K562 (cell line): ENCODE results near the gene BIRC5. TPM values are rescaled to one million over a fixed set of nuclear protein-coding genes. Genes with fewer than 3 reads are reported as not detected.
A peak's percentile ranks its signal among the peaks of the same experiment; 100 is the strongest.

Experiments
- ATAC-seq: fragments of 200-7000 bp; cut with Tn5 transposase; 3 replicates; pipeline ENCODE4 v1.9.1; 2020; ENCODE audit warnings: moderate library complexity
- BruUV-seq: library from RNA; stranded (reverse); fragments of 400-500 nt; replicated peaks from 2 replicates; lab custom pipeline; 2021; lab: Mats Ljungman, UMichigan
- CTCF ChIA-PET: fragments of 300-600 bp; formaldehyde crosslinking; extraction: SDS; loops from one replicate; lab custom pipeline; 2021; ENCODE audit warnings: low intra/inter-chr PET ratio; lab: Yijun Ruan, JAX
- POLR2A ChIA-PET: fragments of 300-600, 350-650 bp; sonication (Branson Sonifier 250); formaldehyde crosslinking; extraction: SDS; loops from one replicate; lab custom pipeline; 2021; ENCODE audit warnings: antibody characterized with exemption, inconsistent platforms; lab: Yijun Ruan, JAX
- DNase-seq, 4 experiments: peaks; one replicate each; pipeline versions ENCODE4 v3.0.0 to v3.0.0-alpha.2; 2011 to 2018; ENCODE audit warnings: low spot score in 3 of 4, mixed read lengths in 3 of 4; ENCODE audit errors: extremely low read depth in 1 of 4
- FAIRE-seq: peaks from 2 replicates; lab custom pipeline; 2011; peaks lifted over from hg19 to GRCh38; lab: Jason Lieb, UNC
- H2AFZ ChIP-seq: 2 replicates; pipeline ENCODE4 v1.6.0; 2011; ENCODE audit warnings: low read depth, low read length, control low read depth, inconsistent platforms
- H3K27ac ChIP-seq: fragments of 200-600 bp; 3 replicates; pipeline ENCODE4 v1.8.0; 2011; ENCODE audit warnings: low read depth, mild to moderate bottlenecking, control low read depth, inconsistent platforms, low read length, moderate library complexity, mixed read lengths; ENCODE audit errors: extremely low read depth
- H3K27me3 ChIP-seq, 2 experiments: fragments of 300-600 bp in 1 of 2; 2 replicates in 1 of 2; 3 replicates in 1 of 2; pipeline versions ENCODE4 v1.6.0 to v1.8.0; 2011; ENCODE audit warnings: inconsistent platforms in 2 of 2, low read length in 2 of 2, mild to moderate bottlenecking in 1 of 2, mixed read lengths in 1 of 2, moderate library complexity in 1 of 2; ENCODE audit not compliant: control insufficient read depth in 2 of 2, insufficient read depth in 2 of 2
- H3K36me3 ChIP-seq: fragments of 300-600 bp; 3 replicates; pipeline ENCODE4 v1.8.0; 2011; ENCODE audit warnings: mild to moderate bottlenecking, low read length, inconsistent platforms; ENCODE audit not compliant: control insufficient read depth, insufficient read depth
- H3K4me1 ChIP-seq, 2 experiments: fragments of 200-600 bp in 1 of 2; replicated peaks in 1 of 2; 2 replicates in 1 of 2; 3 replicates in 1 of 2; pipeline versions ENCODE4 v1.5.1 to v1.8.0; 2011; ENCODE audit warnings: inconsistent platforms in 2 of 2, low read length in 2 of 2, mild to moderate bottlenecking in 1 of 2, mixed read lengths in 1 of 2, moderate library complexity in 1 of 2; ENCODE audit not compliant: control insufficient read depth in 2 of 2, insufficient read depth in 2 of 2
- H3K4me2 ChIP-seq: 2 replicates; pipeline ENCODE4 v1.6.1; 2011; ENCODE audit warnings: low read length, control low read depth, inconsistent platforms, mixed read lengths; ENCODE audit not compliant: insufficient read depth
- H3K4me3 ChIP-seq: fragments of 200-600 bp; sonication (generic), shearing (Covaris generic); 2 replicates; pipeline ENCODE4 v1.5.1; 2016; ENCODE audit warnings: control low read depth, inconsistent platforms
- H3K79me2 ChIP-seq: fragments of 200-600 bp; 3 replicates; pipeline ENCODE4 v1.8.0; 2011; ENCODE audit warnings: low read length, inconsistent platforms; ENCODE audit not compliant: control insufficient read depth, insufficient read depth
- H3K9ac ChIP-seq, 2 experiments: 2 replicates each; pipeline versions ENCODE4 v1.6.0 to v1.6.1; 2011; ENCODE audit warnings: low read depth in 2 of 2, low read length in 2 of 2, control low read depth in 1 of 2, inconsistent platforms in 1 of 2, mild to moderate bottlenecking in 1 of 2, mixed read lengths in 1 of 2; ENCODE audit not compliant: insufficient read depth in 1 of 2
- H3K9me1 ChIP-seq: one replicate; pipeline ENCODE4 v1.6.0; 2011; ENCODE audit warnings: inconsistent platforms, mild to moderate bottlenecking, low read length, moderate library complexity; ENCODE audit not compliant: control insufficient read depth, insufficient read depth
- H3K9me3 ChIP-seq: replicated peaks from 2 replicates; pipeline ENCODE4 v1.5.1; 2011; ENCODE audit warnings: low read depth, low read length, inconsistent platforms; ENCODE audit not compliant: control insufficient read depth, insufficient read depth
- H4K20me1 ChIP-seq: replicated peaks from 2 replicates; pipeline ENCODE4 v1.6.1; 2011; ENCODE audit warnings: low read length, inconsistent platforms, mixed read lengths; ENCODE audit not compliant: control insufficient read depth, insufficient read depth
- COPS2 ChIP-seq: fragments of 450-650 bp; conservative IDR thresholded peaks from 2 replicates; pipeline ENCODE4 v1.6.1; 2016; ENCODE audit warnings: mild to moderate bottlenecking, moderate library complexity
- HNRNPUL1 ChIP-seq: fragments of 200-400 bp; formaldehyde crosslinking; IDR thresholded peaks from 2 replicates; pipeline ENCODE4 v1.6.1; 2017; ENCODE audit warnings: low read length
- NR3C1 ChIP-seq: sonication (generic); formaldehyde crosslinking; IDR thresholded peaks from 2 replicates; pipeline ENCODE4 v1.8.1; 2022; ENCODE audit warnings: missing genetic modification reagents
- POLR2AphosphoS5 ChIP-seq: IDR thresholded peaks from 2 replicates; pipeline ENCODE4 v1.6.1; 2011; ENCODE audit warnings: mild to moderate bottlenecking, low read depth, low read length, moderate library complexity; ENCODE audit not compliant: control insufficient read depth, insufficient read depth
- ZFP1 ChIP-seq: fragments of 450-650 bp; formaldehyde crosslinking; IDR thresholded peaks from 2 replicates; pipeline ENCODE4 v1.4.0; 2020; ENCODE audit warnings: mild to moderate bottlenecking, mixed read lengths
- ZNF184 ChIP-seq: sonication (generic); formaldehyde crosslinking; IDR thresholded peaks from 2 replicates; pipeline ENCODE4 v1.5.0; 2020; ENCODE audit warnings: missing genetic modification reagents
- ZNF253 ChIP-seq: fragments of 250-450 bp; sonication (Bioruptor Pico); conservative IDR thresholded peaks from 2 replicates; pipeline ENCODE4 v1.6.1; 2021; ENCODE audit warnings: mild to moderate bottlenecking
- WGBS: fragments of 100-300 bp; shearing (Covaris generic); methylation state at CpG from one replicate; pipeline ENCODE4 v1.1.6; 2016; ENCODE audit warnings: low coverage, mixed read lengths; ENCODE audit not compliant: insufficient coverage; ENCODE audit errors: missing lambda C conversion rate; 5-methylcytosine and 5-hydroxymethylcytosine counted together
- in situ Hi-C: fragments of 300-500 bp; cut with MboI; formaldehyde crosslinking; loops from 4 replicates; pipeline ENCODE4 v1.15.0; 2018; ENCODE audit warnings: inconsistent platforms, mixed read lengths
- intact Hi-C: fragments of 100-400 bp; cut with micrococcal nuclease; formaldehyde crosslinking; loops from 2 replicates; pipeline ENCODE4 v1.14.2; 2022
- polyA plus RNA-seq, 8 experiments: library from polyadenylated mRNA; depleted of rRNA in 4 of 8; stranded (reverse) in 5 of 8; unstranded in 3 of 8; fragments of >200 nt; fragmentation: Nextera tagmentation in 2 of 8; fragmentation: Illumina TruSeq in 1 of 8; extraction: Ambion mirVana in 2 of 8; extraction: Trizol in 1 of 8; gene quantifications; 2 replicates each; pipeline versions ENCODE4 v1.2.1 to v1.2.3, GENCODE V29; 2011 to 2014; ENCODE audit warnings: inconsistent platforms in 1 of 8, missing spikeins in 1 of 8
- total RNA-seq, 7 experiments: library from RNA; depleted of rRNA in 6 of 7; stranded (reverse); fragments of >200 nt in 6 of 7; fragmentation: Illumina TruSeq in 2 of 7; extraction: Trizol in 2 of 7; gene quantifications; 2 replicates each; pipeline versions ENCODE4 v1.2.1 to v1.2.3, GENCODE V29; 2011 to 2021; ENCODE audit warnings: low replicate concordance in 1 of 7
- TF ChIP-seq, protein P1 (sequence below): fragments of 200-600 bp; sonication (generic); IDR thresholded peaks from one replicate; pipeline ENCODE4 v1.6.1; 2012; ENCODE audit warnings: mild to moderate bottlenecking, low read depth, low read length, inconsistent platforms
- TF ChIP-seq, protein P2 (sequence below): fragments of 450-650 bp; IDR thresholded peaks from 2 replicates; pipeline ENCODE4 v1.6.1; 2014; ENCODE audit warnings: low read depth, mild to moderate bottlenecking, moderate library complexity, borderline replicate concordance

Gene BIRC5
- total and polyA plus RNA-seq, 9 of the 15 experiments (the other 6 are each of a cell fraction or from before 2014, with no cell fraction given) = 64.4 to 140 (median 101) TPM

DNA sequence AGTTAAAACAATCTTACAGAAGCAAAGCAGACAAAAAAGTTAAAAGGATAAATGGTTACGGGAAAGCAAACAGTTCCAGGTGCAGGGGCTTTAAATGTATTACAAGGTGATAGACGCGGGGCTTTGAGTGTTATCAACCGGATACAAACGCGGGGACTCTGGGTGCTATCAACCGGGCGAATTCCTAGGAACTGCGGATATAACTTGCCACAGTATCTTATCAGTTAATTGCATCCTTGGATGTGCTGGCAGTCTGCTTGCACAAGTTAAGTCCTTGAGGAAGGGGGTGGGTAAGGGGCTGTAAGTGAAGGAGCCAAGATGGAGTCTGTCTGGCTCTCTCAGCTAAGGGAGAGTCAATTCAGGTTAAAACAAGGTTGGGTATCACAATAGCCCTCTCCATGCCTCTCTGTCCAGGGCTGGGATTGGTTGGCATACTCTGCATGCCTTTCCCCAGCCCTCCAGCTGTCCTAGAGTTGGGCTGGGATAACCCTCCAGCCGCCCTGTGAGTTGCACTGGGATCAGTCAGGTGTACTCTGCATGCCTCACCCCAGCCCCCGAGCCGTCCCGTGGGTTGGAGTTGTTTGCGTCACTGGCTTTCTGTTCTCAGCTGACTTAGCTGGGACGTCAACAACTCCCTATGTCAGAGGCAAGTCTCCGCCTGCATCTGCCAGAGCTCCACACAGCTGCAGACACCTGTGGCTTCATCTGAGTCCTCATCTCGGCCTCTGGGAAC, 58.3 kb downstream of the BIRC5 start:
- CTCF ChIA-PET = no interaction called here
- peak overlapping the region; percentile 47 for H2AFZ ChIP-seq
- peaks cover 59 to 61% of the 10 kb centered on the region in 2 experiments for H3K4me1 ChIP-seq
- H3K9me1 ChIP-seq = no peaks in the 10 kb centered on the region
- POLR2A ChIA-PET = interaction anchor here (0.6 to 1.6 kb wide), 6 partner anchors 9 to 98 kb away, joined by 3 to 7 read pairs (median 3); no protein-coding TSS in a partner anchor
- peaks cover 6% of the 10 kb centered on the region for H3K9me3 ChIP-seq
- FAIRE-seq (peak; percentile 97), DNase-seq (peak; percentile 76 to 94 (median 77)), ATAC-seq (peak; percentile 78)
- H3K27me3 ChIP-seq = no peaks in the 10 kb centered on the region
- intact Hi-C loops (no loop called here), in situ Hi-C loops (no loop called here)
- no peaks in the 10 kb centered on the region for H4K20me1 ChIP-seq
- H3K27ac ChIP-seq = peak overlapping the region; percentile 70
- WGBS = 1% methylated on average over 17 of the region's 17 CpGs
- H3K9ac ChIP-seq = peak overlapping the region; percentile 48 to 86
- H3K4me3 ChIP-seq = no peak overlapping the region
- peaks cover 28% of the 10 kb centered on the region for H3K79me2 ChIP-seq
- peak overlapping the region; percentile 68 for H3K4me2 ChIP-seq
- no TSS peak for BruUV-seq
- H3K36me3 ChIP-seq = peaks cover 15% of the 10 kb centered on the region
- TF ChIP-seq ZNF184 (CRISPR knock-in tag) (no peak), POLR2AphosphoS5 (peak; percentile 57), COPS2 (no peak), ZNF253 (CRISPR knock-in tag) (peak; percentile 94), NR3C1 (CRISPR knock-in tag) (no peak), ZFP1 (peak; percentile 99), HNRNPUL1 (no peak)
- TF ChIP-seq, protein P1, sequence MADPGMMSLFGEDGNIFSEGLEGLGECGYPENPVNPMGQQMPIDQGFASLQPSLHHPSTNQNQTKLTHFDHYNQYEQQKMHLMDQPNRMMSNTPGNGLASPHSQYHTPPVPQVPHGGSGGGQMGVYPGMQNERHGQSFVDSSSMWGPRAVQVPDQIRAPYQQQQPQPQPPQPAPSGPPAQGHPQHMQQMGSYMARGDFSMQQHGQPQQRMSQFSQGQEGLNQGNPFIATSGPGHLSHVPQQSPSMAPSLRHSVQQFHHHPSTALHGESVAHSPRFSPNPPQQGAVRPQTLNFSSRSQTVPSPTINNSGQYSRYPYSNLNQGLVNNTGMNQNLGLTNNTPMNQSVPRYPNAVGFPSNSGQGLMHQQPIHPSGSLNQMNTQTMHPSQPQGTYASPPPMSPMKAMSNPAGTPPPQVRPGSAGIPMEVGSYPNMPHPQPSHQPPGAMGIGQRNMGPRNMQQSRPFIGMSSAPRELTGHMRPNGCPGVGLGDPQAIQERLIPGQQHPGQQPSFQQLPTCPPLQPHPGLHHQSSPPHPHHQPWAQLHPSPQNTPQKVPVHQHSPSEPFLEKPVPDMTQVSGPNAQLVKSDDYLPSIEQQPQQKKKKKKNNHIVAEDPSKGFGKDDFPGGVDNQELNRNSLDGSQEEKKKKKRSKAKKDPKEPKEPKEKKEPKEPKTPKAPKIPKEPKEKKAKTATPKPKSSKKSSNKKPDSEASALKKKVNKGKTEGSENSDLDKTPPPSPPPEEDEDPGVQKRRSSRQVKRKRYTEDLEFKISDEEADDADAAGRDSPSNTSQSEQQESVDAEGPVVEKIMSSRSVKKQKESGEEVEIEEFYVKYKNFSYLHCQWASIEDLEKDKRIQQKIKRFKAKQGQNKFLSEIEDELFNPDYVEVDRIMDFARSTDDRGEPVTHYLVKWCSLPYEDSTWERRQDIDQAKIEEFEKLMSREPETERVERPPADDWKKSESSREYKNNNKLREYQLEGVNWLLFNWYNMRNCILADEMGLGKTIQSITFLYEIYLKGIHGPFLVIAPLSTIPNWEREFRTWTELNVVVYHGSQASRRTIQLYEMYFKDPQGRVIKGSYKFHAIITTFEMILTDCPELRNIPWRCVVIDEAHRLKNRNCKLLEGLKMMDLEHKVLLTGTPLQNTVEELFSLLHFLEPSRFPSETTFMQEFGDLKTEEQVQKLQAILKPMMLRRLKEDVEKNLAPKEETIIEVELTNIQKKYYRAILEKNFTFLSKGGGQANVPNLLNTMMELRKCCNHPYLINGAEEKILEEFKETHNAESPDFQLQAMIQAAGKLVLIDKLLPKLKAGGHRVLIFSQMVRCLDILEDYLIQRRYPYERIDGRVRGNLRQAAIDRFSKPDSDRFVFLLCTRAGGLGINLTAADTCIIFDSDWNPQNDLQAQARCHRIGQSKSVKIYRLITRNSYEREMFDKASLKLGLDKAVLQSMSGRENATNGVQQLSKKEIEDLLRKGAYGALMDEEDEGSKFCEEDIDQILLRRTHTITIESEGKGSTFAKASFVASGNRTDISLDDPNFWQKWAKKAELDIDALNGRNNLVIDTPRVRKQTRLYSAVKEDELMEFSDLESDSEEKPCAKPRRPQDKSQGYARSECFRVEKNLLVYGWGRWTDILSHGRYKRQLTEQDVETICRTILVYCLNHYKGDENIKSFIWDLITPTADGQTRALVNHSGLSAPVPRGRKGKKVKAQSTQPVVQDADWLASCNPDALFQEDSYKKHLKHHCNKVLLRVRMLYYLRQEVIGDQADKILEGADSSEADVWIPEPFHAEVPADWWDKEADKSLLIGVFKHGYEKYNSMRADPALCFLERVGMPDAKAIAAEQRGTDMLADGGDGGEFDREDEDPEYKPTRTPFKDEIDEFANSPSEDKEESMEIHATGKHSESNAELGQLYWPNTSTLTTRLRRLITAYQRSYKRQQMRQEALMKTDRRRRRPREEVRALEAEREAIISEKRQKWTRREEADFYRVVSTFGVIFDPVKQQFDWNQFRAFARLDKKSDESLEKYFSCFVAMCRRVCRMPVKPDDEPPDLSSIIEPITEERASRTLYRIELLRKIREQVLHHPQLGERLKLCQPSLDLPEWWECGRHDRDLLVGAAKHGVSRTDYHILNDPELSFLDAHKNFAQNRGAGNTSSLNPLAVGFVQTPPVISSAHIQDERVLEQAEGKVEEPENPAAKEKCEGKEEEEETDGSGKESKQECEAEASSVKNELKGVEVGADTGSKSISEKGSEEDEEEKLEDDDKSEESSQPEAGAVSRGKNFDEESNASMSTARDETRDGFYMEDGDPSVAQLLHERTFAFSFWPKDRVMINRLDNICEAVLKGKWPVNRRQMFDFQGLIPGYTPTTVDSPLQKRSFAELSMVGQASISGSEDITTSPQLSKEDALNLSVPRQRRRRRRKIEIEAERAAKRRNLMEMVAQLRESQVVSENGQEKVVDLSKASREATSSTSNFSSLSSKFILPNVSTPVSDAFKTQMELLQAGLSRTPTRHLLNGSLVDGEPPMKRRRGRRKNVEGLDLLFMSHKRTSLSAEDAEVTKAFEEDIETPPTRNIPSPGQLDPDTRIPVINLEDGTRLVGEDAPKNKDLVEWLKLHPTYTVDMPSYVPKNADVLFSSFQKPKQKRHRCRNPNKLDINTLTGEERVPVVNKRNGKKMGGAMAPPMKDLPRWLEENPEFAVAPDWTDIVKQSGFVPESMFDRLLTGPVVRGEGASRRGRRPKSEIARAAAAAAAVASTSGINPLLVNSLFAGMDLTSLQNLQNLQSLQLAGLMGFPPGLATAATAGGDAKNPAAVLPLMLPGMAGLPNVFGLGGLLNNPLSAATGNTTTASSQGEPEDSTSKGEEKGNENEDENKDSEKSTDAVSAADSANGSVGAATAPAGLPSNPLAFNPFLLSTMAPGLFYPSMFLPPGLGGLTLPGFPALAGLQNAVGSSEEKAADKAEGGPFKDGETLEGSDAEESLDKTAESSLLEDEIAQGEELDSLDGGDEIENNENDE = no peak
- TF ChIP-seq, protein P2, sequence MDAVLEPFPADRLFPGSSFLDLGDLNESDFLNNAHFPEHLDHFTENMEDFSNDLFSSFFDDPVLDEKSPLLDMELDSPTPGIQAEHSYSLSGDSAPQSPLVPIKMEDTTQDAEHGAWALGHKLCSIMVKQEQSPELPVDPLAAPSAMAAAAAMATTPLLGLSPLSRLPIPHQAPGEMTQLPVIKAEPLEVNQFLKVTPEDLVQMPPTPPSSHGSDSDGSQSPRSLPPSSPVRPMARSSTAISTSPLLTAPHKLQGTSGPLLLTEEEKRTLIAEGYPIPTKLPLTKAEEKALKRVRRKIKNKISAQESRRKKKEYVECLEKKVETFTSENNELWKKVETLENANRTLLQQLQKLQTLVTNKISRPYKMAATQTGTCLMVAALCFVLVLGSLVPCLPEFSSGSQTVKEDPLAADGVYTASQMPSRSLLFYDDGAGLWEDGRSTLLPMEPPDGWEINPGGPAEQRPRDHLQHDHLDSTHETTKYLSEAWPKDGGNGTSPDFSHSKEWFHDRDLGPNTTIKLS = peak; percentile 65; the same call in 1 of the 2 replicates
